Caco-2 (cell line): ENCODE results near the gene OR8D4. TPM values are rescaled to one million over a fixed set of nuclear protein-coding genes. Genes with fewer than 3 reads are reported as not detected.

Experiments used
- BruUV-seq: library from RNA; stranded (reverse); fragments of 400-500 nt; replicated peaks from 2 replicates; lab custom pipeline; 2021; lab: Mats Ljungman, UMichigan
- CTCF ChIA-PET: fragments of 300-600 bp; sonication (Branson Sonifier 250); formaldehyde crosslinking; loops from one replicate; lab custom pipeline; 2022; ENCODE audit warnings: antibody characterized with exemption; lab: Charles Lee
- POLR2A ChIA-PET: fragments of 300-600 bp; sonication (Branson Sonifier 250); formaldehyde crosslinking; loops from one replicate; lab custom pipeline; 2022; ENCODE audit warnings: antibody characterized with exemption; lab: Charles Lee
- DNase-seq, 2 experiments: peaks; one replicate each; pipeline versions ENCODE4 v3.0.0 to v3.0.0-alpha.2; 2020 to 2022
- H3K27me3 ChIP-seq: replicated peaks from 2 replicates; pipeline ENCODE4 v1.6.0; 2011; ENCODE audit warnings: low read length; ENCODE audit not compliant: control insufficient read depth, insufficient read depth
- H3K36me3 ChIP-seq: 2 replicates; pipeline ENCODE4 v1.5.1; 2011; ENCODE audit warnings: low read length; ENCODE audit not compliant: control insufficient read depth, insufficient read depth
- H3K4me1 ChIP-seq: fragments of 250-450 bp; sonication (Bioruptor Pico); 2 replicates; pipeline ENCODE4 v1.5.1; 2020; ENCODE audit warnings: mild to moderate bottlenecking
- H3K4me3 ChIP-seq: 2 replicates; pipeline ENCODE4 v1.5.1; 2011; ENCODE audit warnings: low read depth, mild to moderate bottlenecking, control low read depth, low read length
- H3K9me3 ChIP-seq: fragments of 250-450 bp; sonication (Bioruptor Pico); 2 replicates; pipeline ENCODE4 v1.5.1; 2020; ENCODE audit warnings: mild to moderate bottlenecking, moderate library complexity
- H3K27ac Mint-ChIP-seq: one replicate; pipeline ENCODE4 v1.8.0; 2022; ENCODE audit warnings: mixed read lengths; ENCODE audit not compliant: unreplicated experiment
- H3K27me3 Mint-ChIP-seq: one replicate; pipeline ENCODE4 v1.8.0; 2022; ENCODE audit warnings: mixed read lengths; ENCODE audit not compliant: insufficient read depth, unreplicated experiment
- H3K36me3 Mint-ChIP-seq: one replicate; pipeline ENCODE4 v1.8.0; 2022; ENCODE audit warnings: mild to moderate bottlenecking, mixed read lengths; ENCODE audit not compliant: insufficient read depth, unreplicated experiment
- H3K4me1 Mint-ChIP-seq: one replicate; pipeline ENCODE4 v1.8.0; 2022; ENCODE audit warnings: low read depth, mixed read lengths; ENCODE audit not compliant: unreplicated experiment
- H3K4me3 Mint-ChIP-seq: one replicate; pipeline ENCODE4 v1.8.0; 2022; ENCODE audit warnings: mild to moderate bottlenecking, moderate library complexity, mixed read lengths; ENCODE audit not compliant: unreplicated experiment
- H3K9me3 Mint-ChIP-seq: one replicate; pipeline ENCODE4 v1.8.0; 2022; ENCODE audit warnings: mixed read lengths; ENCODE audit not compliant: unreplicated experiment
- intact Hi-C: fragments of 100-400 bp; cut with micrococcal nuclease; formaldehyde crosslinking; loops from one replicate; pipeline ENCODE4 v1.10.0; 2022; ENCODE audit not compliant: unreplicated experiment
- total RNA-seq: library from RNA; stranded (reverse); gene quantifications from 2 replicates; pipeline ENCODE4 v1.2.3, GENCODE V29; 2022
- TF ChIP-seq, protein P1 (sequence below), 2 experiments: fragments of 200-600 bp in 1 of 2; IDR thresholded peaks; 1 replicate in 1 of 2; 2 replicates in 1 of 2; pipeline versions ENCODE4 v1.5.1 to v1.8.0; 2011 to 2022; ENCODE audit warnings: antibody characterized with exemption in 1 of 2, control low read depth in 1 of 2, inconsistent platforms in 1 of 2, low read depth in 1 of 2, low read length in 1 of 2, mild to moderate bottlenecking in 1 of 2, moderate library complexity in 1 of 2; ENCODE audit not compliant: insufficient read depth in 1 of 2, severe bottlenecking in 1 of 2, unreplicated experiment in 1 of 2

The OR8D4 gene
- total RNA-seq, 1 experiment from 2014 or later, result not detected

DNA sequence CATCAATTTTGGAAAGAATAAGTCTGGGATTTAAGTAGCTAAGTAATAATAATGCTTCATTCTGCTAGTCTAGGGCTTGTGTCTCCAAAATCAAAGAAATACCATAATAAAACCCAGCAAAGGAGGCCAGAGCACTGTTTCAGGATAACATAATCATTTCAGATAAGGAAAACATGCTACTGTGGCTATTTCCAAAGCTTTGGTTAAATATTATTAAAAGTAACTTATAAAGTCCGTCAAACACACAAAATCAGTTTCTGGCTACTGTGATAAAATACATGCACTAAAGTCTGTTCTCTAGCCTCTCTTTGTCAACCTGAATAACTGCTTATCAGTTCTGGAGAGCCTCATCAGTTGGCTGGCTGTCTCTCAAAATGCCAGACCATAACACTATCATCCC, 43.2 kb downstream of the OR8D4 start:
- Mint-ChIP-seq H3K27me3 (no peaks in the 10 kb centered on the region), H3K9me3 (peaks cover 22% of the 10 kb centered on the region), H3K4me3 (no peak overlapping the region), H3K4me1 (peaks cover 22% of the 10 kb centered on the region), H3K27ac (no peak overlapping the region), H3K36me3 (no peaks in the 10 kb centered on the region)
- H3K9me3 ChIP-seq, result 0 out of 2 replicates have a peak, but pooled peaks cover 5% of the 10 kb centered on the region
- peaks cover 45% of the 10 kb centered on the region for H3K4me1 ChIP-seq
- ChIA-PET POLR2A (no interaction called here), CTCF (no interaction called here)
- no TSS peak for BruUV-seq
- no peaks in the 10 kb centered on the region for H3K27me3 ChIP-seq
- intact Hi-C loops, result no loop called here
- TF ChIP-seq, protein P1, sequence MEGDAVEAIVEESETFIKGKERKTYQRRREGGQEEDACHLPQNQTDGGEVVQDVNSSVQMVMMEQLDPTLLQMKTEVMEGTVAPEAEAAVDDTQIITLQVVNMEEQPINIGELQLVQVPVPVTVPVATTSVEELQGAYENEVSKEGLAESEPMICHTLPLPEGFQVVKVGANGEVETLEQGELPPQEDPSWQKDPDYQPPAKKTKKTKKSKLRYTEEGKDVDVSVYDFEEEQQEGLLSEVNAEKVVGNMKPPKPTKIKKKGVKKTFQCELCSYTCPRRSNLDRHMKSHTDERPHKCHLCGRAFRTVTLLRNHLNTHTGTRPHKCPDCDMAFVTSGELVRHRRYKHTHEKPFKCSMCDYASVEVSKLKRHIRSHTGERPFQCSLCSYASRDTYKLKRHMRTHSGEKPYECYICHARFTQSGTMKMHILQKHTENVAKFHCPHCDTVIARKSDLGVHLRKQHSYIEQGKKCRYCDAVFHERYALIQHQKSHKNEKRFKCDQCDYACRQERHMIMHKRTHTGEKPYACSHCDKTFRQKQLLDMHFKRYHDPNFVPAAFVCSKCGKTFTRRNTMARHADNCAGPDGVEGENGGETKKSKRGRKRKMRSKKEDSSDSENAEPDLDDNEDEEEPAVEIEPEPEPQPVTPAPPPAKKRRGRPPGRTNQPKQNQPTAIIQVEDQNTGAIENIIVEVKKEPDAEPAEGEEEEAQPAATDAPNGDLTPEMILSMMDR (IDR thresholded peaks at IDR 0.05; ENCODE audit: insufficient read depth in 1 of 2, low read depth in 1 of 2, low read length in 1 of 2, severe bottlenecking in 1 of 2, unreplicated experiment in 1 of 2), result no peak
- no peak overlapping the region for H3K4me3 ChIP-seq
- H3K36me3 ChIP-seq, result no peaks in the 10 kb centered on the region
- DNase-seq, result no peak

DNA sequence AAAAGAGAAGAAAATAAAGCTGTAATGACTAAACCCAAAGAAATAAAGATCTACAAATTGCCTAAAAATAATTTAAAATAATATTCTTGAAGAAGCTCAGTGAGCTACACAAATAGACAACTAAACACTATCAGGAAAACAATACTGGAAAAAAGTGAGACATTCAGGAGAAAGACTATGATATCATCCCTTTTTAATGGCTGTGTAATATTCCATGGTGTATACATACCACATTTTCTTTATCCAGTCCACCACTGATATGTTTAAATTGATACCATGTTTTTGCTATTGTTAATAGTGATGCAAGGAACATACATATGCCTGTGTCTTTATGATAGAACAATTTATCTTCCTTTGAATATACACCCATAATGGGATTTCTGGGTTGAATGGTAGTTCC, 54.8 kb downstream of the OR8D4 start:
- ChIA-PET POLR2A (no interaction called here), CTCF (no interaction called here)
- Histone ChIP-seq H3K4me1 (no peaks in the 10 kb centered on the region), H3K27me3 (no peaks in the 10 kb centered on the region), H3K9me3 (peaks cover 4% of the 10 kb centered on the region), H3K36me3 (no peaks in the 10 kb centered on the region), H3K4me3 (no peak overlapping the region)
- Mint-ChIP-seq H3K4me1 (peaks cover 5% of the 10 kb centered on the region), H3K36me3 (no peaks in the 10 kb centered on the region), H3K9me3 (peaks cover 16% of the 10 kb centered on the region), H3K27me3 (peaks cover 10% of the 10 kb centered on the region), H3K27ac (no peak overlapping the region), H3K4me3 (no peak overlapping the region)
- DNase-seq, result no peak
- no TSS peak for BruUV-seq
- TF ChIP-seq, protein P1 (IDR thresholded peaks at IDR 0.05; ENCODE audit: insufficient read depth in 1 of 2, low read depth in 1 of 2, low read length in 1 of 2, severe bottlenecking in 1 of 2, unreplicated experiment in 1 of 2), result no peak
- intact Hi-C loops, result no loop called here

Other genes starting within 250 kb of the OR8D4 start
- gene SCN3B, start 247.5 kb upstream of the OR8D4 start, total RNA-seq, result 0.77 and 0.82 TPM in 2 replicates
- 25.5 and 27.9 TPM in 2 replicates for gene ZNF202, start 160.5 kb upstream of the OR8D4 start, total RNA-seq
- not detected in 2 replicates for gene OR6X1, start 147.6 kb upstream of the OR8D4 start, total RNA-seq
- gene OR6M1, start 95.8 kb upstream of the OR8D4 start, total RNA-seq, result not detected in 2 replicates
- gene TMEM225, start 16.5 kb upstream of the OR8D4 start, total RNA-seq, result not detected in 2 replicates
- gene OR4D5, start 37.5 kb downstream of the OR8D4 start, total RNA-seq, result not detected in 2 replicates
- not detected in 2 replicates for gene OR6T1, start 41.7 kb downstream of the OR8D4 start, total RNA-seq
- not detected in 2 replicates for gene OR10S1, start 75.6 kb downstream of the OR8D4 start, total RNA-seq
- not detected in 2 replicates for gene OR10G6, start 93.0 kb downstream of the OR8D4 start, total RNA-seq
- gene OR10G4, start 110.8 kb downstream of the OR8D4 start, total RNA-seq, result not detected in 2 replicates
- gene OR10G9, start 120.8 kb downstream of the OR8D4 start, total RNA-seq, result not detected in 2 replicates
- gene OR10G8, start 124.6 kb downstream of the OR8D4 start, total RNA-seq, result not detected in 2 replicates
- gene OR10G7, start 139.2 kb downstream of the OR8D4 start, total RNA-seq, result not detected in 2 replicates
- 1.3 and 1.6 TPM in 2 replicates for gene VWA5A, start 213.3 kb downstream of the OR8D4 start, total RNA-seq